ENCODE results near the gene TCEAL5.
"Not testable (repeated sequence)": the region's sequence is repeated elsewhere in the genome, so short reads cannot be mapped to it uniquely, and the experiment has no call there.

Gene TCEAL5

DNA sequence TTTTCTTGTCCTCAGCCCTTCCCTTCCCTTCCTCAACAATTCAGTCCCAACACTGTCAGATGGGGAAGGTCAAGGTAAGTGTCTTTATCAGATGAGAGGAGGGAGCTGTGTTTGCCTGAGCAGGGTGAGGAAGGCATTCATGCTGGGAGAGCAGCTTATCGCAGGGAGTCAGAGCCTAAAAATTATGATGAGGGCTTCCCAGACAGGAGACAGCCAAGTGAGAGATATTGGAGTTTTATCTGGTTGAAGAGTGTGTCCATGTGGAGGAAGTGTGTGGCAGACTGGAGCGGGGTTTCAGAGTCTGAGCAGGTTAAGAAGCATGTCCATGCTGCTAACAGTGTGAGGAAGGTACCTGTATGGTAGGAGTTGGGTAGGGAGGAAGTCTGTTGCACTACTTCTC is 43.3 kb downstream of the TCEAL5 start:
- no peak for DNase-seq

DNA sequence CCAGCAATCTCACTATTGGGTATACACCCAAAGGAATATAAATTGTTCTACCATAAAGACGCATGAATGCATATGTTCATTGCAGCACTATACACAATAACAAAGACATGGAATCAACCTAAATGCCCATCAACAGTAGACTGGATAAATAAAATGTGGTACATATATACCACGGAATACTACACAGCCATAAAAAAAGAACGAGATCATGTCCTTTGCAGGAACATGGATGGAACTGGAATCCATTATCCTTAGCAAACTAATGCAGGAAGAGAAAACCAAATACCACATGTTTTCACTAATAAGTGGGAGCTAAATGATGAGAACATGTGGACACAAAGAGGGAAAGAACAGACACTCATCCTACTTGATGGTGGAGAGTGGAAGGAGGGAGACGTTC is 50.6 kb downstream of the TCEAL5 start:
- DNase-seq: not testable (repeated sequence)

Data from COR-L47 (cell line).